SU-DHL-6 (cell line): Measurements from ENCODE around the gene SNX30.

ENCODE experiments used
- CTCF ChIP-seq: fragments of 200-600 bp; sonication (generic); IDR thresholded peaks from one replicate; pipeline ENCODE4 v1.5.1; 2017; ENCODE audit warnings: antibody characterized with exemption, mild to moderate bottlenecking, low read length, moderate library complexity; ENCODE audit not compliant: insufficient read depth, poor library complexity, severe bottlenecking
- EZH2phosphoT487 ChIP-seq: fragments of 200-600 bp; sonication (generic), shearing (Covaris generic); conservative IDR thresholded peaks from 2 replicates; pipeline ENCODE4 v1.6.1; 2018; ENCODE audit warnings: mild to moderate bottlenecking, antibody characterized with exemption, low read length, moderate library complexity, mixed read lengths

- TF ChIP-seq EZH2phosphoT487 (no peak), CTCF (no peak)
These were observed 161.2 kb downstream of the SNX30 start for GRCh38 chr9:112911736-112912135.
